ENCODE measurements around the gene GRM4. TPM values are rescaled to one million over a fixed set of nuclear protein-coding genes. Genes with fewer than 3 reads are reported as not detected.

The GRM4 gene
- total and polyA plus RNA-seq, 5 donors from 2014 or later: not detected

DNA sequence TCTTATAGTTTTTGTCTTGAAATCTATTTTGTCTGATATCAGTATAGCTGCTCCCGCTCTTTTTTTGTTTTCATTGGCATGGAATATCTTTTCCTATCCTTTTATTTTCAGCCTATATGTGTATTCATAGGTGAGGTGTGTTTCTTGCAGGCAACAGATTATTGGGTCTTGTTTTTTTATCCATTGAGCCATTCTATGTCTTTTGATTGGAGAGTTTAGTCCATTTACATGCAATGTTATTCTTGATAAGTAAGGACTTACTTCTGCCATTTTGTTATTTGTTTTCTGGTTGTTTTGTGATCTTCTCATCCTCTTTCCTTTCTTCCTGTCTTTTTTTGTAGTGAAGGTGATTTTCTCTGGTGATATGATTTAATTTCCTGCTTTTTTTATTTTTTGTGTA is 24.0 kb upstream of the GRM4 start:
- H3K9me3 Mint-ChIP-seq: peaks cover 0 to 1% (median 0%) of the 10 kb centered on the region in 7 donors
- H3K27me3 ChIP-seq (ENCODE audit: control insufficient read depth, insufficient read depth, low read length): no peaks in the 10 kb centered on the region
- H3K36me3 ChIP-seq (ENCODE audit: control insufficient read depth, insufficient read depth, low read length): no peaks in the 10 kb centered on the region
- no peaks in the 10 kb centered on the region for H3K4me1 Mint-ChIP-seq
- no peak overlapping the region for H3K27ac Mint-ChIP-seq
- no peaks in the 10 kb centered on the region for H3K36me3 Mint-ChIP-seq
- H3K27ac ChIP-seq (ENCODE audit: insufficient read depth, low read length, poor library complexity, severe bottlenecking): no peak overlapping the region
- H3K4me3 ChIP-seq (ENCODE audit: low read depth, low read length): no peak overlapping the region
- H3K4me1 ChIP-seq (ENCODE audit: control insufficient read depth, insufficient read depth, low read length, poor library complexity, severe bottlenecking): no peaks in the 10 kb centered on the region
- no peak overlapping the region for H3K4me3 Mint-ChIP-seq
- ATAC-seq (ENCODE audit: low read depth in 2 of 2): no peak
- H3K9me3 ChIP-seq (ENCODE audit: control insufficient read depth in 2 of 2, low read length in 2 of 2): no peaks in the 10 kb centered on the region
- DNase-seq: no peak
- peaks cover 38% of the 10 kb centered on the region for H3K27me3 Mint-ChIP-seq

- Mint-ChIP-seq H3K27ac (peak overlapping the region in 1 of 3 donors; percentile 53), H3K4me3 (no peak overlapping the region)
- ATAC-seq (ENCODE audit: low read depth in 2 of 2): no peak
These were observed 16.1 kb upstream of the GRM4 start for GRCh38 chr6:34161857-34162515.

GRCh38 chr6:34159844-34160243 is 14.0 kb upstream of the GRM4 start:
- ATAC-seq (ENCODE audit: low read depth in 2 of 2): no peak
- DNase-seq: no peak
- Mint-ChIP-seq H3K9me3 (peaks cover 0 to 10% (median 2%) of the 10 kb centered on the region in 7 donors), H3K27me3 (peaks cover 36% of the 10 kb centered on the region), H3K27ac (no peak overlapping the region), H3K4me1 (no peaks in the 10 kb centered on the region), H3K36me3 (no peaks in the 10 kb centered on the region), H3K4me3 (no peak overlapping the region)
- Histone ChIP-seq H3K27ac (ENCODE audit: insufficient read depth, low read length, poor library complexity, severe bottlenecking) (no peak overlapping the region), H3K36me3 (ENCODE audit: control insufficient read depth, insufficient read depth, low read length) (no peaks in the 10 kb centered on the region), H3K9me3 (ENCODE audit: control insufficient read depth in 2 of 2, low read length in 2 of 2) (peaks cover 4% of the 10 kb centered on the region in 2 experiments), H3K27me3 (ENCODE audit: control insufficient read depth, insufficient read depth, low read length) (no peaks in the 10 kb centered on the region), H3K4me1 (ENCODE audit: control insufficient read depth, insufficient read depth, low read length, poor library complexity, severe bottlenecking) (peaks cover 2% of the 10 kb centered on the region), H3K4me3 (ENCODE audit: low read depth, low read length) (no peak overlapping the region)

More at GRCh38 chr6:34161857-34162515, 16.1 kb upstream of the GRM4 start:
- Histone ChIP-seq H3K4me3 (ENCODE audit: low read depth, low read length) (no peak overlapping the region), H3K9me3 (ENCODE audit: control insufficient read depth in 2 of 2, low read length in 2 of 2) (peaks cover 4% of the 10 kb centered on the region in 2 experiments), H3K27me3 (ENCODE audit: control insufficient read depth, insufficient read depth, low read length) (no peaks in the 10 kb centered on the region), H3K36me3 (ENCODE audit: control insufficient read depth, insufficient read depth, low read length) (no peaks in the 10 kb centered on the region), H3K4me1 (ENCODE audit: control insufficient read depth, insufficient read depth, low read length, poor library complexity, severe bottlenecking) (no peaks in the 10 kb centered on the region), H3K27ac (ENCODE audit: insufficient read depth, low read length, poor library complexity, severe bottlenecking) (no peak overlapping the region)
- H3K27me3 Mint-ChIP-seq: peaks cover 33% of the 10 kb centered on the region
- no peaks in the 10 kb centered on the region for H3K36me3 Mint-ChIP-seq
- H3K4me1 Mint-ChIP-seq: no peaks in the 10 kb centered on the region
- DNase-seq: no peak
- H3K9me3 Mint-ChIP-seq: peaks cover 0 to 10% (median 2%) of the 10 kb centered on the region in 7 donors

DNA sequence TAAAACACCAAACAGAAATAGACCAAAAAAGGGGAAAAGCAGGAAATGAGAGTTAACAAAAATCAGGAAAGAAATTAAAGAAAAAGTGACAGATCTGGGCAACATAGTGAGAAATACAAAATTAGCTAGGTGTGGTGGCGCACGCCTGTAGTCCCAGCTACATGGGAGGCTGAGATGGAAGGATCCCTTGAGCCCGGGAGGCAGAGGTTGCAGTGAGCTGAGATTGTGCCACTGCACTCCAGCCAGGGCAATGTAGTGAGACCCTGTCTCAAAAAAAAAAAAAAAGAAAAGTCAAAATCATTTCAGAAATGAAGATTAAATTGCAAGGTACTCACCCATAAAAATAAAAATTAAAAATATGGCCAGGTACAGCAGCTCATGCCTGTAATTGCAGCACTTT is 13.0 kb upstream of the GRM4 start:
- Mint-ChIP-seq H3K4me3 (no peak overlapping the region), H3K9me3 (peaks cover 0 to 10% (median 2%) of the 10 kb centered on the region in 7 donors)

GRCh38 chr6:34157851-34158250 is 12.0 kb upstream of the GRM4 start:
- no peak overlapping the region for H3K4me3 ChIP-seq (ENCODE audit: low read depth, low read length)
- no peak overlapping the region for H3K27ac ChIP-seq (ENCODE audit: insufficient read depth, low read length, poor library complexity, severe bottlenecking)
- ATAC-seq (ENCODE audit: low read depth in 2 of 2) (no peak), DNase-seq (no peak)
- peaks cover 3% of the 10 kb centered on the region for H3K27me3 ChIP-seq (ENCODE audit: control insufficient read depth, insufficient read depth, low read length)
- H3K27ac Mint-ChIP-seq: peak overlapping the region in 1 of 3 donors; percentile 21
- H3K27me3 Mint-ChIP-seq: peaks cover 39% of the 10 kb centered on the region
- H3K4me1 Mint-ChIP-seq: peaks cover 0 to 8% (median 0%) of the 10 kb centered on the region in 4 donors
- H3K9me3 ChIP-seq (ENCODE audit: control insufficient read depth in 2 of 2, low read length in 2 of 2): peaks cover 4% of the 10 kb centered on the region in 2 experiments
- peaks cover 10% of the 10 kb centered on the region for H3K4me1 ChIP-seq (ENCODE audit: control insufficient read depth, insufficient read depth, low read length, poor library complexity, severe bottlenecking)
- peaks cover 0 to 10% (median 2%) of the 10 kb centered on the region in 7 donors for H3K9me3 Mint-ChIP-seq
- no peaks in the 10 kb centered on the region for H3K36me3 Mint-ChIP-seq
- no peak overlapping the region for H3K4me3 Mint-ChIP-seq
- no peaks in the 10 kb centered on the region for H3K36me3 ChIP-seq (ENCODE audit: control insufficient read depth, insufficient read depth, low read length)

More for the DNA sequence above, 13.0 kb upstream of the GRM4 start:
- H3K4me1 Mint-ChIP-seq: peaks cover 0 to 6% (median 0%) of the 10 kb centered on the region in 4 donors
- H3K27ac Mint-ChIP-seq: no peak overlapping the region
- no peaks in the 10 kb centered on the region for H3K36me3 Mint-ChIP-seq
- Histone ChIP-seq H3K9me3 (ENCODE audit: control insufficient read depth in 2 of 2, low read length in 2 of 2) (peaks cover 4% of the 10 kb centered on the region in 2 experiments), H3K36me3 (ENCODE audit: control insufficient read depth, insufficient read depth, low read length) (no peaks in the 10 kb centered on the region), H3K27me3 (ENCODE audit: control insufficient read depth, insufficient read depth, low read length) (no peaks in the 10 kb centered on the region), H3K4me1 (ENCODE audit: control insufficient read depth, insufficient read depth, low read length, poor library complexity, severe bottlenecking) (peaks cover 10% of the 10 kb centered on the region), H3K27ac (ENCODE audit: insufficient read depth, low read length, poor library complexity, severe bottlenecking) (no peak overlapping the region), H3K4me3 (ENCODE audit: low read depth, low read length) (no peak overlapping the region)
- peaks cover 36% of the 10 kb centered on the region for H3K27me3 Mint-ChIP-seq
- DNase-seq (no peak), ATAC-seq (ENCODE audit: low read depth in 2 of 2) (no peak)

GRCh38 chr6:34157236-34157830 is 11.4 kb upstream of the GRM4 start:
- DNase-seq (no peak), ATAC-seq (ENCODE audit: low read depth in 2 of 2) (no peak)
- Mint-ChIP-seq H3K9me3 (peaks cover 0 to 10% (median 2%) of the 10 kb centered on the region in 7 donors), H3K27ac (no peak overlapping the region), H3K36me3 (no peaks in the 10 kb centered on the region), H3K4me3 (no peak overlapping the region), H3K27me3 (peaks cover 39% of the 10 kb centered on the region), H3K4me1 (peaks cover 0 to 8% (median 0%) of the 10 kb centered on the region in 4 donors)
- Histone ChIP-seq H3K4me1 (ENCODE audit: control insufficient read depth, insufficient read depth, low read length, poor library complexity, severe bottlenecking) (peaks cover 10% of the 10 kb centered on the region), H3K4me3 (ENCODE audit: low read depth, low read length) (no peak overlapping the region), H3K27me3 (ENCODE audit: control insufficient read depth, insufficient read depth, low read length) (peaks cover 3% of the 10 kb centered on the region), H3K9me3 (ENCODE audit: control insufficient read depth in 2 of 2, low read length in 2 of 2) (peaks cover 4% of the 10 kb centered on the region in 2 experiments), H3K27ac (ENCODE audit: insufficient read depth, low read length, poor library complexity, severe bottlenecking) (no peak overlapping the region), H3K36me3 (ENCODE audit: control insufficient read depth, insufficient read depth, low read length) (no peaks in the 10 kb centered on the region)

DNA sequence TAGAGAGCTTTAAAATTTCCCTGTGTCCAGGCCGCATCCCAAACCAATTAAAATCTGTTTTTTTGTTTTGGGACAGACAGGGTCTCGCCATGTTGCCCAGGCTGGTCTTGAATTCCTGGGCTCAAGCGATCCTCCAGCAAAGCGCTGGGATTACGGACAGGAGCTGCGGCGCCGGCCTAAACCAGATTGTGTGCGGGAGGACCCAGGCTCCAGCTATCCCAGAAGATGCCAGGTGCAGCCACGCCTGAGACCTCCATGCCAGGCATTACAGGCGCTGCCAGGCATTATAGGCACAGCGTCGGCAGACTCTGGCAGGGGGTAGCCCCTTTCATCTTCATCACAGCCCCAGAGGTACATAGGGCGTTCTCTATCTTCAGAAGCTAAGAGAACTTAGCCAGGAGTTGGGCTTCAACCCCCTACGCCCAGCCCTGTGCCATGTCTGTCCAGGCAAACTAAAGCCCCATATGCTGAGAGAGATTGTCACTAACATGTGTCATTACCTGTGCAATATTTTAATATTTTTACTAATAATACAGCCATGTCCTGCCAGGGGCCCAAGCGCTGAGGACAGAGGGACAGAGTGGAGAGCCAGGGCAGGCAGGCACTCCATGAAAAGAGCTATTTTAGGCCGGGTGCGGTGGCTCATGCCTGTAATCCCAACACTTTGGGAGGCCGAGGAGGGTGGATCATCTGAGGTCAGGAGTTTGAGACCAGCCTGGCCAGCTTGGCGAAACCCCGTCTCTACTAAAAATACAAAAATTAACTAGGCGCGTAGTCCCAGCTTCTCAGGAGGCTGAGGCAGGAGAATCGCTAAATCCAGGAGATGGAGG is 9.8 kb upstream of the GRM4 start:
- ATAC-seq (ENCODE audit: low read depth in 2 of 2): no peak
- H3K4me3 ChIP-seq (ENCODE audit: low read depth, low read length): no peak overlapping the region
- peaks cover 3% of the 10 kb centered on the region for H3K27me3 ChIP-seq (ENCODE audit: control insufficient read depth, insufficient read depth, low read length)
- H3K4me3 Mint-ChIP-seq: no peak overlapping the region
- H3K9me3 ChIP-seq (ENCODE audit: control insufficient read depth in 2 of 2, low read length in 2 of 2): peaks cover 4% of the 10 kb centered on the region in 2 experiments
- H3K27ac Mint-ChIP-seq: no peak overlapping the region
- H3K27ac ChIP-seq (ENCODE audit: insufficient read depth, low read length, poor library complexity, severe bottlenecking): no peak overlapping the region
- peaks cover 0 to 10% (median 2%) of the 10 kb centered on the region in 7 donors for H3K9me3 Mint-ChIP-seq
- no peak for DNase-seq
- H3K4me1 ChIP-seq (ENCODE audit: control insufficient read depth, insufficient read depth, low read length, poor library complexity, severe bottlenecking): peaks cover 10% of the 10 kb centered on the region
- no peaks in the 10 kb centered on the region for H3K36me3 Mint-ChIP-seq
- H3K36me3 ChIP-seq (ENCODE audit: control insufficient read depth, insufficient read depth, low read length): no peaks in the 10 kb centered on the region
- peaks cover 0 to 8% (median 0%) of the 10 kb centered on the region in 4 donors for H3K4me1 Mint-ChIP-seq
- H3K27me3 Mint-ChIP-seq: peaks cover 47% of the 10 kb centered on the region

All from CD4-positive, CD25-positive, alpha-beta regulatory T cell (primary cell).